Smooth muscle cell (in vitro differentiated cells): ENCODE measurements around the gene APH1B. TPM values are rescaled to one million over a fixed set of nuclear protein-coding genes. Genes with fewer than 3 reads are reported as not detected.

Experiments
- DNase-seq: peaks from one replicate; lab custom pipeline; 2025; ENCODE audit not compliant: unreplicated experiment; lab: John Stamatoyannopoulos, UW
- H2AFZ ChIP-seq: fragments of 200-600 bp; sonication (generic); 2 replicates; pipeline ENCODE4 v1.6.0; 2016; ENCODE audit warnings: antibody characterized with exemption, low read depth, mild to moderate bottlenecking
- H3F3A ChIP-seq: fragments of 200-600 bp; sonication (generic); 2 replicates; pipeline ENCODE4 v1.6.0; 2017; ENCODE audit warnings: antibody characterized with exemption, low read depth
- H3K27ac ChIP-seq: fragments of 200-600 bp; sonication (generic); 2 replicates; pipeline ENCODE4 v1.5.1; 2016; ENCODE audit warnings: low read depth, mild to moderate bottlenecking
- H3K27me3 ChIP-seq: fragments of 200-600 bp; sonication (generic); 2 replicates; pipeline ENCODE4 v1.6.1; 2016; ENCODE audit warnings: low read depth, mild to moderate bottlenecking
- H3K36me3 ChIP-seq: fragments of 200-600 bp; sonication (generic); 2 replicates; pipeline ENCODE4 v1.5.1; 2016; ENCODE audit warnings: low read depth
- H3K4me1 ChIP-seq: fragments of 200-600 bp; sonication (generic); 2 replicates; pipeline ENCODE4 v1.5.1; 2016; ENCODE audit warnings: low read depth
- H3K4me2 ChIP-seq: fragments of 200-600 bp; sonication (generic); 2 replicates; pipeline ENCODE4 v1.6.0; 2016; ENCODE audit warnings: mild to moderate bottlenecking
- H3K4me3 ChIP-seq: fragments of 200-600 bp; sonication (generic); 2 replicates; pipeline ENCODE4 v1.5.1; 2016; ENCODE audit warnings: mild to moderate bottlenecking
- H3K79me2 ChIP-seq: fragments of 200-600 bp; sonication (generic); 2 replicates; pipeline ENCODE4 v1.6.0; 2016; ENCODE audit warnings: low read depth, mild to moderate bottlenecking
- H3K9ac ChIP-seq: fragments of 200-600 bp; sonication (generic); 2 replicates; pipeline ENCODE4 v1.6.0; 2016; ENCODE audit warnings: low read depth
- H3K9me3 ChIP-seq: fragments of 200-600 bp; sonication (generic); replicated peaks from 2 replicates; pipeline ENCODE4 v1.5.1; 2016; ENCODE audit warnings: low read depth
- H4K20me1 ChIP-seq: fragments of 200-600 bp; sonication (generic); 2 replicates; pipeline ENCODE4 v1.6.0; 2016; ENCODE audit warnings: low read depth
- CTCF ChIP-seq: fragments of 200-600 bp; sonication (generic); IDR thresholded peaks from 2 replicates; pipeline ENCODE4 v1.5.1; 2017; ENCODE audit warnings: borderline replicate concordance, mild to moderate bottlenecking, antibody characterized with exemption; ENCODE audit not compliant: insufficient read depth, poor library complexity, severe bottlenecking
- WGBS: methylation state at CpG from one replicate; pipeline ENCODE4 v1.1.7; 2016; ENCODE audit warnings: low lambda C conversion rate; 5-methylcytosine and 5-hydroxymethylcytosine counted together
- polyA plus RNA-seq: library from polyadenylated mRNA; unstranded; fragments of >200 nt; fragmentation: Nextera tagmentation; extraction: Ambion mirVana; gene quantifications from 2 replicates; pipeline ENCODE4 v1.2.1, GENCODE V29; 2016
- total RNA-seq: library from RNA; depleted of rRNA; stranded (reverse); fragments of >200 nt; gene quantifications from 2 replicates; pipeline ENCODE4 v1.2.3, GENCODE V29; 2014

Gene APH1B
- total and polyA plus RNA-seq, 2 experiments from 2014 or later = 14.3 to 15.5 TPM

- Histone ChIP-seq H3K79me2 (no peaks in the 10 kb centered on the region), H3K27me3 (no peaks in the 10 kb centered on the region), H3K4me3 (no peak overlapping the region), H3K9me3 (no peaks in the 10 kb centered on the region), H3K4me2 (no peak overlapping the region), H3K9ac (no peak overlapping the region), H3K27ac (no peak overlapping the region), H3F3A (peaks cover 8% of the 10 kb centered on the region), H3K4me1 (no peaks in the 10 kb centered on the region), H4K20me1 (no peaks in the 10 kb centered on the region), H3K36me3 (no peaks in the 10 kb centered on the region), H2AFZ (no peak overlapping the region)
- WGBS = 94% methylated on average over 12 of the region's 12 CpGs
- no peak for TF ChIP-seq CTCF
- DNase-seq = no peak
Measured at GRCh38 chr15:63327648-63328421, 50.4 kb downstream of the APH1B start.

GRCh38 chr15:63329567-63330350, 52.4 kb downstream of the APH1B start:
- TF ChIP-seq CTCF = no peak
- H4K20me1 ChIP-seq = no peaks in the 10 kb centered on the region
- no peaks in the 10 kb centered on the region for H3K9me3 ChIP-seq
- no peak overlapping the region for H3K27ac ChIP-seq
- no peaks in the 10 kb centered on the region for H3K4me1 ChIP-seq
- peaks cover 8% of the 10 kb centered on the region for H3F3A ChIP-seq
- H3K4me3 ChIP-seq = no peak overlapping the region
- no peak overlapping the region for H3K9ac ChIP-seq
- H3K36me3 ChIP-seq = no peaks in the 10 kb centered on the region
- no peak overlapping the region for H2AFZ ChIP-seq
- no peaks in the 10 kb centered on the region for H3K27me3 ChIP-seq
- H3K79me2 ChIP-seq = no peaks in the 10 kb centered on the region
- WGBS = 96% methylated on average over 5 of the region's 5 CpGs
- DNase-seq = no peak
- H3K4me2 ChIP-seq = no peak overlapping the region

- Histone ChIP-seq H3K4me1 (no peaks in the 10 kb centered on the region), H3K9ac (no peak overlapping the region), H3K79me2 (no peaks in the 10 kb centered on the region), H4K20me1 (no peaks in the 10 kb centered on the region), H3K27me3 (no peaks in the 10 kb centered on the region), H3K27ac (no peak overlapping the region), H2AFZ (no peak overlapping the region), H3K4me3 (no peak overlapping the region), H3K36me3 (no peaks in the 10 kb centered on the region), H3K4me2 (no peak overlapping the region), H3K9me3 (no peaks in the 10 kb centered on the region), H3F3A (peaks cover 8% of the 10 kb centered on the region)
- WGBS = 96% methylated on average over 10 of the region's 10 CpGs
- no peak for DNase-seq
- TF ChIP-seq CTCF = no peak
Measured at GRCh38 chr15:63330926-63331325, 53.5 kb downstream of the APH1B start.
